ENCODE data around the gene RRBP1.

The RRBP1 gene

DNA sequence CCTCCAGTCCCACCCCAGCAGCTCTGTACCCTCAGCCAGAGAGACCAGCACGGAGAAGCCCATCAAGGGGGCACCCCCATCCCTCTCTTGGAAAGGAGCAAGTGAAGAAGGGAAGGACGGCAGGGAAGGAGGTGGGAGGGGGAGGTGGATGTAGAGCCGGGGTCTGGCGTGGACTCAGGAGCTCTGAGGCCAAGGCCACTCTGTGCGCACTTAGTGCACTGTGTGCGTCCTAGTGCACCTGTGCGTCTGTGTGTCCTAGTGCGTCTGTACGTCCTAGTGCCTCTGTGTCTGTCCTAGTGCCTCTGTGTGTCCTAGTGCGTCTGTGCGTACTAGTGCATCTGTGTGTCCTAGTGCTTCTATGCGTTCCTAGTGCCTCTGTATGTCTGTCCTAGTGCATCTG, 58.0 kb downstream of the RRBP1 start:
- no peak for DNase-seq (ENCODE audit: low read depth in 3 of 3)

DNA sequence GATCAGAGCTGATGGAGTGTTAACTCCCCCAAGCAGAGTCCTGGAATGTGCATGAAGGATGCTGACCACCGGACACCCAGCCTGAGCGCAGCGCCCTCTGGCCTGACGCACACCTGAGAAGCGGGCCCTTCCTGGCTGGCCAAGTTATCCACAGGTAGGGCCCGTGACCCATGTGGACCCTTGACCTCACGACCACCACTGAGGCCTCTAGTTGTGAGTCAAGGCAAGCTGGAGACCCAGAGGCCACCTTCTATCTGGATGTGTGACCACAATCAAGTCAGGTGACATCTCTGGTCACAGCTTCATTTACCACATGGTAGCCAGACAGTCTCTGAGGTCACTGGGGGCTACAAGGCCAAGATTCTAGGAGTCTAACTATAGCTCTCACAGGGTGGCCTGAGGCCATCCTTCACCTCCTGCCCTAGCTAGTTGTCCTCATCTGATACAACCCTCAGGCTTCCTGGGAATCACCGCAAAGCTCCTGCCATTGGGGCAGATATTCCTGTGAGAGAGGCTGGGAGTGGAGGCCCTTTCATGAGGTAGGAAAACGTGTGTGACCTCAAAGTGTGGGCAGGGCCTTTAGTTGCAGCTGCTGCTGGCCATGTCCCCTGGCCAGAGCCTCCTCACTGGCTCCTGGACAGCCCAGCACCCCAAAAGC, 59.1 kb downstream of the RRBP1 start:
- DNase-seq (ENCODE audit: low read depth in 3 of 3): no peak

DNA sequence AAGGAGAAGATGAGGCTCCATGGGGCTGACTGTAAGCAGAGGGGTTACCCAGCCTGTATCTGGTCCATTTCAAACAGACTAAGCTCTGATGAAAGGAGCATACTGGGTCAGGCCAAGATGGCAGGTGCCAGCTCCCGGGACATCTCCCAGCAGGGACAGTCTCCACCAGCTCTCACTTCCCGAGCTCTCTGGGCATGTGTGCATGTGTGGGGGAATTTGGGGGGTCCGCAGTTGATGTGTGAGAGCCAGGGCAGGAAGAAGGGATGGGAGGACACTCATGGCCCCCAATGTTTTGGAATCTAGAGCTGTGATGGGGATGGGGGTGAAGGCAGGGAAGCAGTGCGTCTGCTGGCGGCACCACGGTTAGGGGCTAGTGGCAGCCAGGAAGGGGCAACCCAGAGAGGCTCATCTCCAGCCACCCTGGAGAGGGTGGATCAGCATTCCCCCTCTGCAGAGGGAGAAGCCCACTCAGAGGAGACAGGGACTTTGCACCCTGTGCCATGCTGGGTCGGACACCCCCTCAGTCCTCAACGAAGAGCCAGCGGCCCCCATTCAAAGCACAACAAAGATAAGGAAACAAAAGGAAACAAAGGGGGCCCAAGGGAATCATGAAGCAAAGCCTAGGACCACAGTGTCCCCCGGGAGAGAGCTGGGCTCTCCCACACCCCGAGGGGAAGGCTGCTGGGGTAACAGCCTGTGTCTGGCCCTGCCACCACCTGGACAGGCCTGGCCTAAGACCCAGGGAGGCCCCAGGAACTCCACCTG, 59.8 kb downstream of the RRBP1 start:
- DNase-seq (ENCODE audit: low read depth in 3 of 3): no peak

DNA sequence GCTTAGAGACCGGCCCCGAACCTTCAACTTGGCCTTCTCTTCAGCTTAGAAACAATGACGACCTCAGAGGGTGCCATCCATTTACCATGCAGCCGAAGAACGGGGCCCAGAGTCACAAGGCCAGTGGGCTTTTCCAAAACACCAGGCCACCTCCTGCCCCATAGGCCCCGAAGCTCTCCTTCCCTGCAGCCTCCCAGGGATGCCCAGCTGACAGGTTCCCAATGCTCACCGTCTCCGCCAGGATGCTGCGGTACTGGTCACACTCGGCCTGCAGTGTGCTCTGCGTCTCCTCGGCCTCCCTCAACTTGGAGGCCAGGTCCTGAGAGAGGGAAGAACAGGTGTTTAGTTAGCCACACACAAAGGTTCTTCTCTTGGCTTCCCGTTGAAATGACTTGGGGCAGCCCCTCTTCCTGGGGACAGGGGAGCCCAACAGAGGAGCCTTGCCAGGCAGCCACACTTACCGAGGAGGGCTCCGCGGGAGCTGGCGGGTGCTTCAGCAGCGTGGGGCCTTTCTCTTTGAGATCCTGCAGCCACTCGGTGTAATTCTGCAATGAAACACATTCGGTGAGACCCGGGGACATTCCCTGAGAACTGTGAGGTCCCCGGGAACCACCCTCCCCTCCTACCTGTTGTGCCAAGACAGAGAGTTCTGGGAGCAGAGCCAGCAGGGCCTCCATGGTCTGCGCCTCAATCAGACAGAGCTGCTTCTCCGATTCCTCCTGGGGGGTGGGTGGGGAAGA, 60.6 kb downstream of the RRBP1 start:
- no peak for DNase-seq (ENCODE audit: low read depth in 3 of 3)

DNA sequence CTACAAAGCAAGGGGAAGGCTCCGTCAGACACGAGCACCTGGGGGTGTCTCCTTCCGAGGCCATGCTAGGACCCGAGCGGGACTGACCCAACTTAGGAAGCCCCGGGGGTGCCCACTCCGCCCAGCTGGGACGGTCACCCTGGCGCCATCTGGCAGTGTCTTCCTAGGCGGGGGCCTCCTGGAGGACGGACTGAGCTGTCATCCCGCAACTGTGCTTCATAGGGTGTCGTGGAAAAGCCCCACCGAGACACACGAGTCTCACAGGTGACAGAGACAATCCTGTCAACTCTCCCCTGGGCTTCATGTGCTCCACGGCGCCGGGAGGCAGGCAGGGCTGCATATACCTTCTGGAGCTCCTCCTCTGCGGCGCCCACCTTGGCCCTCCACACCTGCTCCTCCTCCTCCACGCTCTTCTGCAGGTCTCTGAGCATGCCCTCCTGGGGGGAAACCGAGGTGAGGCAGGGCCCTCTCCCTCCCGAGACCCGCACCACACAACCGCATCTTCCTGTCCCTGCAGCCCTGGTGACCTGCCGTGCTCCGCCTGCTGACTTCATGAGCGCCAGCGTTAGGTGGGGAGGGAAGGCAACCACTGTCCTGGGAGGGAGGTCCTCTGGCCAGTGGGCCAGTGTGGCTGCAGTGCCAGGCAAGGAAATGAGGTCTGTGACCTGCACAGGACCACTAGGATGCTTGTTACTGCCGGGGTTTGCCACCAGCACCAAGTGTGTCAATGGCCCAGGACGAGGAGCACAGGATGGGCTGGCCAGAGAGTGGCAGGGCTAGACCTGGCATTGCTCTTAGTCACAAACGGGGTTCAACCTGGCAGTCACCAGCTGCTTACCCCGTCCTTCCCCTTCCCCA, 61.4 kb downstream of the RRBP1 start:
- DNase-seq (ENCODE audit: low read depth in 3 of 3): no peak

DNA sequence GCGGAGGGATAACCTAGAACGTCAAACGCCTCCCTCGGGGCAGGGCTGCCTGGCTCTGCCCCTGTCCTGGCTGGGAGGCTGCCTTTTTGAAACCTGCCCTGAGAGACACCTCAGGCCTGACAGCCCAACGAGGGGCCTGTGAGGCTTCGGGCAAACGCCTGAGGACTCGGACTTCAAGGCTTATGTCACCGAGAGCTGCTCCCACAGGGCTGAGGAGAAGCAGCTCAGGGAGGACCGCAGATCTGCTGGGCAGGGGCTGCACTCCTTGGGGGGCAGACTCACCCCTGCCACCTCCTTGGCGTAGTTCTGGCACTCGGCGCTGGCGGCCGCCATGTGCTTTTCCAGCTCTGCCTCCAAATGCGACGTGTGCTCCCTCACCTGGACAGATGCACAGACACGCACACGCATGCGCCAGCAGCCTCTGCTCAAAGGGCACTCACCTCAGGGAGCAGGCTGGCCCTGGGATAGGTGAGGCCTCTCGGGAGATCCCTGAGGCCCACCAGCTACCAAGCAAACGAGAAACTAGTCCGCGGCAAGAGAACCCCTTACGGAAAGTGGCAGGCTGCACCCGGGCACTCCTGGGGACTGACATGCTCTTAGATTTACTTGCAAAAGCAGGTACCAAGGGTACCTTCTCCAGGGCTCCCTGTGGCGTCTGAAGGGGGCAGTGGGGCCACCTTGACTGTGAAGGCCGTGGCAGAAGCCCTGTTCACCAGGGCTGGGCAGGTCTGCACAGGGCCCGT, 62.5 kb downstream of the RRBP1 start:
- DNase-seq (ENCODE audit: low read depth in 3 of 3): no peak

DNA sequence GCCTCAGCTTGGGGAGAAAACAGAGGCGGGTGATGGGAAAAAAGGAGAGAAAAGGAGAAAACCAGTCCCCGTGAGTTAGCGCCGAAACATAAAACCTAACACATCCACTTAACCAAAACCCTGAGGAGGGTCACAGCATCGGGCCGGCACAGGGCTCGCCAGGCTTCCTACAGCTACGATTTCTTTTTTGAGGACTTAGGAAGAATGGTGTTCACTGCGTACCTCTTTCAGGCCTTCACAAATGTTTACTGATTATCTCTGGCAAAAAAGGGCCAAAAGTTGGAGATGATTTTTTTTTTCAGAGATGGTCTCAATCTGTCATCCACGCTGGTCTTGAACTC, 63.4 kb downstream of the RRBP1 start:
- no peak for DNase-seq (ENCODE audit: low read depth in 3 of 3)

DNA sequence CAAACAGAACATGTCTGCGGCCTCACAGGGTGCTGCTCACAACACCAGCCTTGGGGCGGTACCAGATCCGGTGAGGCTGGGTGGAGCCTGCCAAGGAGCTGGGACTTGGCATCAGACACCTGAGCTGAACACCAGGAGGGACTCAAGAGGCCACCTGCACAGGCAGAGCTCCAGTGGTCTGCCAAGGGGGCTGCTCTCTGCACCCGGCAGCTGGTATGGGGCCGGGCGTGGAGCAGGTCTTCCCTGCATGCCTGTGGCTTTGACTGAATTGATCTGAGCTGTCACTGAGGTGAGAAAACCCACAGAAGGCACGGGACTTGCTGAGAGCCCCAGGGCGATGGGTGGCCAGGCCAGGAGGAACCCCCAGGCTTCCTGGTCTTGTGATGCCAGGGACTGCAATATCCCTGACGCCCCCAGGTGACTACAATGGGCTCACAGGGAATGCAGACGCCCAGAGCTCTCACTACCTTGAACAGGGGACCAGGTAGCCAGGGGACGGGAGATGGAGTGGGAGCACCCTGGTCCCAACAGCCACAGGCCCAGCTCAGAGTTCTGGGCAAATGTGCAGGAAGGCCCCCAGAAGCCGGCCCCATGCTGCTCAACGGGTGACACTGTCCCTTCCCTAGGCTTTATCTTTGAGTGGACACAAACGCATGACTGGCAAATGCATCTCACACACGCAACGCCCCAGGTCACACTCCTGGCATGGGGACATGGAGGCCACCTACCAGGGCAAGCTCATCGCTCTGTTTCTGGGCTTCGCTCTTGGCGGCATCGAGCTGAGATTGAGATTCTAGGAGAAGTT, 64.0 kb downstream of the RRBP1 start:
- DNase-seq (ENCODE audit: low read depth in 3 of 3): no peak

DNA sequence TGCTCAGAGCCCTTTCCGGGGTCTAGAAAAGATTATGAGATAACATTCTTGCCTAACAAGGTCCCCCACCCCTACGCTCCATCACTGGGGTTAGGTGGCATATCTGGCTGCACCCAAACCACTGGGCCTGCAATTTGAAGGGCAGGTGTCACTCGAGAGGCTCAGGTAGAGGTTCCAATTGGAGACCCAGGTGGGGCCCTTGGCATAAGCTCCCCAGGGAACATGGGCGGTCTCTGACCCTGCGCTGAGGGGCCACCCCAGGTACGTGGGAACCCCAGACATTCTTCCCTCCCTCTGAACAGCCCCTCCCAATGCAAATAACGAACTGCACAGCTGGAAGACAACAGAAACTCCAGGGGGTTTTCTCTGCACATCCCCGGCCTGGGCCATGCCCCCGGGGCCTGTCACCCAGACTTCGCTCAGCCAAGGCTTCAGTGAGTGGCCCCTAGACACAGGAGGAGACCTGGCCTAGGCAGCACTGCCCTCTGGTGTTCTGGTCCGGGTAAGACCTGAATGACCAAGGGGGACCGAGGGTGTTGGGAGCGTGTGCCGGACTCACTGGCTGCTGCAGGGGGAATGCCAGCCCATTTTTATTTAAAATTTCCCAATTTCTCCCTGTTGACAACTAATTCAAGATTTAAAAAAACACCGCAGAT, 64.7 kb downstream of the RRBP1 start:
- no peak for DNase-seq (ENCODE audit: low read depth in 3 of 3)

DNA sequence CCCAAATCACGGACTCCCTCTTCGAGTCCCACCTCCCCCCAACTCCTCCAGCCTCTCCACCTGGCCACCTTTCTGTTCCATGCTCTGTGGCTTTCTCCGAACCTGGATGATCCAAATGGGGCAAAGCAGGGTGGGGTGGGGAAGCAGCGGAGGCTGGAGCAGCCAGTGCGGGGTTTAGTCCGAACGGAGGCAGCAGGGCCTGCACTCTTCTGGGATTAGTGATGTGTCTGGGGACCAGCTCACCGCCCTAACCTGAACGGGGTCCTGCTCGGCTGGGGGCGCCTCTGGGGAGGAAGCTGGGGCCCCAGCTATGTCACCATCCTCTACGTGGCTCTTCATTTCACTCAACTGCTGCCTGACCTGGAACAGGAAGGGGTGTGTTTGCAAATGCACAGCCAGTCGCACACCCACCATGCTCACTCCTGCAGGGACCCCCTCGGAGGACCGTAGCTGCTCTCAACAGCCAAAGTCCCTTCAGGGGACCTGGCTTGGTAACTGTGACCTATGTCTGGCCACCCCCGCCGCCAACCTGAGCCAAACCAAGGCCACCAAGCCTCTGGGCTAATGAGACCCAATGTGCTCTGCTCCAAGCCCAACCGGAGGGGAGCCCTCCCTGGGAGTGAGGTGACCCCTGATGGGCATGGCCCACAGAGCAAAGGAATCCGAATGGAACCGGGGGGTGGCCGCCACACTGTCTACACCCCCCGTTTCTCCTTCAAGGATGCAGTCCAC, 65.4 kb downstream of the RRBP1 start:
- no peak for DNase-seq (ENCODE audit: low read depth in 3 of 3)

DNA sequence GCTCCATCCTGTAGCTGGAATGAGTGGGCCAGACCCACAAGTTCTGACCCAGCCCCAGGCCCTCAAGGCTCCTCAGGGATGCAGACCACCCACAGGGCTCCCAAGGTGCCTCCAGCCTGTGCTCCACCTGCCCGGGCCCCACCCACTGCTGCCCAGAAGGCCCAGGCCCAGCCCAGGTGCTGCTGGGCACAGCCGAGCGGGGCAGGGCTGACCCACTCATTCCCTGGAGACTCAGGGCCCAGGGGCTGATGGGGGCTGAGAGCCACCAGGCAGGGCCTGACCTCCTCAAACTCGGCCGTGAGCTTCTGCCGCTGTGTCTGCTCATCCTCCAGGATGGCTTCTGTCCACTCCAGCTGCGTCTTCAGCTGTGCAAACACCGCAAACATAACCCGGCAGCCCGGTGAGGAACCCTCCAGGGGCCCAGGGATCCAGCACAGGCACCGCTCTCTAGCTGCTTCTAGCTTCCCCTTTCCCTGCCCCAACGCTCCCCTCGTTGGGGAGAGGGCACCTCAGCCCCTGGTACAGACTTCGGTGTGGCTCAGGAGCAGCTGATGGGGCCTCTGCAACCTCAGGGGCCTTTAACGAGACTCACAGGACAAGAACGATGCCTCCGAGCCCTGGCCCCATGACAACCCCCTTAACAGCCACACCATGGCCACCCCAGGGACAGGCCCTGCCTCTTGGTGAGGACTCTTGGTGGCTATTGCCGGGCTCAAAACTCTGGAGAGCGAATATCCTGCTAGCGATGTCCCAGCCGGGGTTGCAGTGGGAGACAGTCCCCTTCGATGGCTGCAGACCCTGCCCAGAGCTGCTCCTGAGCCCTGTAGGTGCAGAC, 66.2 kb downstream of the RRBP1 start:
- DNase-seq (ENCODE audit: low read depth in 3 of 3): no peak

DNA sequence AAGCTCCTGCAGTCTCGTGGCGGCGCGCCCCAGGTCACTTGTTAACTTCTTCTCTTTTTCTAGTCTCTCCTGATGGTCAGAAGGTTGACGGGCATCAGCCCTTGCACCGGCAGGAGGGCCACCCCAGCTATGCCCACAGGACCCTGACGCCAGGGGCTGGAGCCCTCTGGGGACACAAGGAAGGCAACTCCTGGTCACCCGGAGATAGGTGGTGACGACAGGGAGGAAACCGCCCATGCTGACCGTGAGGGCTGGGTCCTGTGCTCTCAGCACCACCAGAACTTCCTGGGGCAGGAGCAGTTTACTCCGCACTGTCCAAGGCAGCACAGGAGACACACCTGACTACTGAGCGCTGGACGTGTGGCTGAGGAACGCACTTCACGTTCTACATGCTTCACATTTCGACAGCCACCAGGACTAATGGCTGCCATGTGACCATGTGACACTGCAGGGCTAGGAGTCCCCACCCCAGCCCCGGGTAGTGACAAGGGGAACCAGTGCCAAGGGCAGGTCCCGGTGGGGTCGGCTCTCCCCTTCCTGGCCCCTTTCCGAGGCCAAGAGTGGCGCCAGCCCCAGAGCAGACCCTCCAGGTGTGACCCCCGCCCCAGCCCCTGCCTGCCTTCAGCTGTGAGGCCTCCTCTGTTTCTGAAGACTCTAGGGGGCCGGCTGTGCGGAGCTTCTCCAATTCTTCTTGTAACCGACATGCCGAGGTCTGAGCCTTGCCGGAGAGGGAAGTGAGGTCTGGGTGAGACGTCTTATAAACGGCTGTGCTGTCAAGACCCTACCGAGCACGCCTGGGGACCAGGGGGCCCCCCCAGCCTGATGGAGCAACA, 67.0 kb downstream of the RRBP1 start:
- no peak for DNase-seq (ENCODE audit: low read depth in 3 of 3)

DNA sequence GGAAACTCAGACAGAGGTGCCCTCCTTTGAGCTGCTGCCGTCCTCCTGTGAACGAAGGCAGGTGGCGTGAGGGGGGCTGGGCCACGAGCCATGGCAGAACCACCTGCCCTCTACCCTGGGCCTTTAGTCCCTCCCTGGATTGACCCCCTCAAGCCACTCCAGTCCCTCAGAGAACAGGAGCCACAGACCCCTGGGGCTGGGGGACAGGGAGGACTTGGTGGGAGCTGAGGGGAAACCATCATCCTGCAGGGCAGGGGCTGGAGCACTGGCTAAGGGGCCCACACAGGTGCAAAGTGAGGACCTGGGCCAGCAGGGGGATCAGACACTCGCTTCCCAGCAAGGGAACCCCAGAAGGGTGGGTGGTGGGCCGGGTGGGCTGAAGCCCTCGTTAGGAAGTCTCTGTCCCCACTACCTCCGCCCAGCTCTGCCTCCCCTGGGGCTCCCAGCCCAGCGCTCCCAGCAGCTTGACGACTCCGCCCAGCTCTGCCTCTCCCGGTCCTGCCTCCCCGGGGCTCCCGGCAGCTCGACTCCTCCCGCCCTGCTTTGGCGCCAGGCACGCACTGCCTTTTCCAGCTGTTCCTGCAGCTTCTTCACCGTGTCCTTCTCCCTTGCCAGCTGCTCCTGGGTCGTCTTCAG, 67.7 kb downstream of the RRBP1 start:
- no peak for DNase-seq (ENCODE audit: low read depth in 3 of 3)

DNA sequence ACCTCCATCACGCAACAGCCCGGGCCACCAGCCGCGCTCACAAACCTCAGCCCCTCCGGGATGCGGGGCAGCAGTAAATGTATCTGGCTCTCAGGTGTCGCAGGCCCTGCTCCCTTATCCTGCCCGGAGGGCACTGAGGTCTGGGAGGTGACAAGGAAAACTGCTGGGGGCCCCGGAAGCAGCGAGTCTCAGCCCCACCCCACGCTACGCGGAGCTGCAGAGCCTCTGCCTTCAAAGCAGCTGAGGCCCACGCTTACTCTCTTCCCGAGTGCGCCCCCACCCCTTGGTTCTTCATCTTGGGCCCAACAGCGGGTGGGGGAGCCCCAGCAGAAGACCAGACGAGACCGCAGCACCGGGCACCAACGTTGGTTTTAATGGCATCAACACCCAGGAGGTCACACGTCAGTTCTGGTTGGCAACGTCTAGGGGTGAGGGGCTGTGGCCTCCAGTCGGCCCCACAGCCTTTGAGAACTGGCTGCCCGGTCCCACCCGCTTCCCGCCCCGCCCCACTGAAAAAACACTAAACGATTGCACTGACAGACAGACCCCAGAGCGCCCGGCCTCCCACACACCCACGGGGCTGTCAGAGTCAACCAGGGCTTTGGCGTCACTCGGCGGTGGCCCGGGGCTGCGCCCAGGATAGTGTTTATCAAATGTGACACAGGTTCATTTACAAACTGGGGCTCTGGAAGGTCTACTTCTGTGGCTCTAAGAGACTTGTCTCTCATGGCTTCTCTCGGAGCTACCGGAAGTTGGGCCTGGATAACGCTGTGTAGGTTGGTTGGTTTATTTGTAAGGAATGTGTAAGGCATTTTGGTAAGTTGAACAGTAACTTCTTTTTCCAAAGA, 68.5 kb downstream of the RRBP1 start:
- no peak for DNase-seq (ENCODE audit: low read depth in 3 of 3)

DNA sequence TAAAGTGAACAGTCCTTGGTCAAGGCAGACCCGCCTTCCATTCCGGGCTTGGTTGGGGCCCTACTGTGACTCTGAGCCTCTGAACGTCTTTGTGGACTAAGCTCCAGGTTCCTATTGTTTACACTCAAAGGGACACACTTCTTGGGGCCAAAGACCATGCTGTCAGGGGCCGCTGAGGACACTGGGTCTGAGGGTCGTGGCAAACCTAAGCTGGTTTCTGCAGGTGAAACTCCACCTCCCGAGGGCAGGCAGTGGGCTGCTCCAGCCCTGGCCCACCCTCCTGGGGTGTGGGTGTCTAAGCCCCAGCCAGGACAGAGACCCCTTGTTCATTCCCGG, 69.1 kb downstream of the RRBP1 start:
- no peak for DNase-seq (ENCODE audit: low read depth in 3 of 3)

DNA sequence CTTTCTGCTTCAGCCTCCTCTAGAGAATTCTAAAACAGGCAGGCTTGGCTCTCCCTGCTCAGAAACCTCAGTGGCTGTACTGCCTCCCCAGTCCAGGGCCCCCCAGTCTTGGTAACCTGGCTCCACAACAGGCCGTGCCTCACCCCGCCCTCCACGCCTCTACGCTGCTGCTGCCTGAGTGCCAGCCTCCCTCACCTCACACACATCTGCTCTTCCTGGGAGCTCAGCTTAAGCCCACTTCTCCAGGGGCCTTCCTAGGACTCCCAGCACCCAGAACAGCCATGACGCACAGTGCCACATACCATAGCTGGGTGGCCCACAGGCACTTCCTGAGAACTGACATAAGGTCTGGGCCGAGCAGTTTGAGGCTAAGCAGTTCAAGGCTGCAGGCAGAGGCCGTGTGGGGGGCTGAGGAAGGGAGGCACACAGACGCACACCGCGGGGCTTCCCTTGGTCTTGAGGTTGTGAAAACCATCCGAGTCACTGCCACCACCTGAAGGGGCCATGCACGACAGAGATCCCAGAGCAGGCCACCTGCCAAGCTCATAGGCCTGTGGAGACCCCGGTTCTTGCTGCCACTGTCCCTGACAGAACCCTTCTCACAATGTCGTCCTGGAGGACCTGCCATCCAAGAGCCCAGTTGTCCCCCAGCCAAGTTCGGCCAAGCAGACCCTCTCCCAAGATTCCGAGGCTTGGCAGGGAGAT, 69.6 kb downstream of the RRBP1 start:
- no peak for DNase-seq (ENCODE audit: low read depth in 3 of 3)
